Smooth muscle cell of the brain vasculature (primary cell): Measurements from ENCODE around the gene IRF8.
"Not testable (repeated sequence)": the region's sequence is repeated elsewhere in the genome, so short reads cannot be mapped to it uniquely, and the experiment has no call there.

Experiments
- DNase-seq: peaks from one replicate; pipeline ENCODE4 v3.0.0-alpha.2; 2012; ENCODE audit warnings: low read depth, low spot score

The IRF8 gene

GRCh38 chr16:85892760-85893159 is 6.2 kb upstream of the IRF8 start:
- no peak for DNase-seq

- DNase-seq = no peak
Measured at GRCh38 chr16:85894266-85894665, 4.7 kb upstream of the IRF8 start.

- DNase-seq = no peak
Measured at GRCh38 chr16:85897382-85897781, 1.6 kb upstream of the IRF8 start.

GRCh38 chr16:85899444-85899843 is 482 bp downstream of the IRF8 start:
- DNase-seq = no peak

- DNase-seq = no peak
Measured at GRCh38 chr16:85900027-85900792, 1.2 kb downstream of the IRF8 start.

GRCh38 chr16:85901110-85901509 is 2.1 kb downstream of the IRF8 start:
- DNase-seq = no peak

GRCh38 chr16:85901773-85902365 is 2.9 kb downstream of the IRF8 start:
- DNase-seq = no peak

- DNase-seq = no peak
Measured at GRCh38 chr16:85902366-85903155, 3.6 kb downstream of the IRF8 start.

GRCh38 chr16:85903559-85903958 is 4.6 kb downstream of the IRF8 start:
- DNase-seq = no peak

- no peak for DNase-seq
Measured at GRCh38 chr16:85905110-85906095, 6.4 kb downstream of the IRF8 start.

GRCh38 chr16:85906349-85906748 is 7.4 kb downstream of the IRF8 start:
- DNase-seq = no peak

GRCh38 chr16:85907231-85907630 is 8.3 kb downstream of the IRF8 start:
- not testable (repeated sequence) for DNase-seq

GRCh38 chr16:85908444-85908843 is 9.5 kb downstream of the IRF8 start:
- DNase-seq = no peak

GRCh38 chr16:85908889-85909589 is 10.1 kb downstream of the IRF8 start:
- no peak for DNase-seq

GRCh38 chr16:85909932-85910853 is 11.2 kb downstream of the IRF8 start:
- DNase-seq = no peak

GRCh38 chr16:85910854-85911247 is 11.9 kb downstream of the IRF8 start:
- no peak for DNase-seq

GRCh38 chr16:85911251-85911930 is 12.4 kb downstream of the IRF8 start:
- DNase-seq = no peak

GRCh38 chr16:85912211-85912974 is 13.4 kb downstream of the IRF8 start:
- DNase-seq = no peak
